ENCODE measurements around the gene TLR9.
A peak's percentile ranks its signal among the peaks of the same experiment; 100 is the strongest.

The TLR9 gene

GRCh38 chr3:52204337-52205073 lies 20.9 kb downstream of the TLR9 start:
- no peak overlapping the region for H3K4me3 Mint-ChIP-seq
- peaks cover 58% of the 10 kb centered on the region for H3K4me1 Mint-ChIP-seq (ENCODE audit: low read depth)
- H3K9me3 Mint-ChIP-seq, result no peaks in the 10 kb centered on the region
- peak overlapping the region; percentile 50 for H3K27ac Mint-ChIP-seq
- no peaks in the 10 kb centered on the region for H3K27me3 Mint-ChIP-seq
- peaks cover 98% of the 10 kb centered on the region for H3K36me3 Mint-ChIP-seq (ENCODE audit: low read depth)
- DNase-seq, result no peak

GRCh38 chr3:52203701-52204100 lies 21.7 kb downstream of the TLR9 start:
- Mint-ChIP-seq H3K27ac (peak overlapping the region; percentile 50), H3K4me3 (no peak overlapping the region), H3K9me3 (no peaks in the 10 kb centered on the region), H3K27me3 (no peaks in the 10 kb centered on the region), H3K4me1 (ENCODE audit: low read depth) (peaks cover 66% of the 10 kb centered on the region), H3K36me3 (ENCODE audit: low read depth) (peaks cover 98% of the 10 kb centered on the region)
- no peak for DNase-seq

- DNase-seq, result no peak
- peaks cover 91% of the 10 kb centered on the region for H3K36me3 Mint-ChIP-seq (ENCODE audit: low read depth)
- no peak overlapping the region for H3K4me3 Mint-ChIP-seq
- H3K27ac Mint-ChIP-seq, result peak overlapping the region; percentile 42
- no peaks in the 10 kb centered on the region for H3K27me3 Mint-ChIP-seq
- H3K4me1 Mint-ChIP-seq (ENCODE audit: low read depth), result peaks cover 72% of the 10 kb centered on the region
- H3K9me3 Mint-ChIP-seq, result no peaks in the 10 kb centered on the region
These were observed 22.9 kb downstream of the TLR9 start for GRCh38 chr3:52202384-52203077.

GRCh38 chr3:52200981-52201679 lies 24.3 kb downstream of the TLR9 start:
- H3K36me3 Mint-ChIP-seq (ENCODE audit: low read depth), result peaks cover 77% of the 10 kb centered on the region
- no peak overlapping the region for H3K4me3 Mint-ChIP-seq
- peaks cover 82% of the 10 kb centered on the region for H3K4me1 Mint-ChIP-seq (ENCODE audit: low read depth)
- H3K9me3 Mint-ChIP-seq, result no peaks in the 10 kb centered on the region
- H3K27me3 Mint-ChIP-seq, result no peaks in the 10 kb centered on the region
- peak overlapping the region; percentile 42 for H3K27ac Mint-ChIP-seq
- DNase-seq, result no peak

- Mint-ChIP-seq H3K27ac (peak overlapping the region; percentile 96), H3K9me3 (no peaks in the 10 kb centered on the region), H3K4me3 (peak overlapping the region; percentile 98), H3K36me3 (ENCODE audit: low read depth) (peaks cover 55% of the 10 kb centered on the region), H3K27me3 (no peaks in the 10 kb centered on the region), H3K4me1 (ENCODE audit: low read depth) (peaks cover 66% of the 10 kb centered on the region)
- DNase-seq, result no peak
These were observed 26.5 kb downstream of the TLR9 start for GRCh38 chr3:52198643-52199608.

- peaks cover 46% of the 10 kb centered on the region for H3K36me3 Mint-ChIP-seq (ENCODE audit: low read depth)
- peak; percentile 97 for DNase-seq
- H3K4me1 Mint-ChIP-seq (ENCODE audit: low read depth), result peaks cover 59% of the 10 kb centered on the region
- H3K27me3 Mint-ChIP-seq, result no peaks in the 10 kb centered on the region
- peak within 1 kb of the TSS; percentile 96 for H3K27ac Mint-ChIP-seq
- H3K9me3 Mint-ChIP-seq, result no peaks in the 10 kb centered on the region
- peak within 1 kb of the TSS; percentile 98 for H3K4me3 Mint-ChIP-seq
These were observed 27.4 kb downstream of the TLR9 start, which contains the start of gene ALAS1 for GRCh38 chr3:52197842-52198625. ALAS1 (plus strand) TSS chr3:52198160; CDS start chr3:52199242, 1,082 bp downstream.

GRCh38 chr3:52197499-52197841 lies 28.0 kb downstream of the TLR9 start:
- DNase-seq, result no peak
- Mint-ChIP-seq H3K4me3 (peak overlapping the region; percentile 98), H3K36me3 (ENCODE audit: low read depth) (peaks cover 41% of the 10 kb centered on the region), H3K27ac (peak overlapping the region; percentile 88), H3K4me1 (ENCODE audit: low read depth) (peaks cover 53% of the 10 kb centered on the region), H3K27me3 (no peaks in the 10 kb centered on the region), H3K9me3 (no peaks in the 10 kb centered on the region)

GRCh38 chr3:52196977-52197376 lies 28.5 kb downstream of the TLR9 start:
- Mint-ChIP-seq H3K4me1 (ENCODE audit: low read depth) (peaks cover 48% of the 10 kb centered on the region), H3K27ac (peak overlapping the region; percentile 88), H3K4me3 (no peak overlapping the region)

GRCh38 chr3:52195823-52196331 lies 29.6 kb downstream of the TLR9 start:
- DNase-seq, result no peak
- Mint-ChIP-seq H3K4me1 (ENCODE audit: low read depth) (peaks cover 37% of the 10 kb centered on the region), H3K9me3 (no peaks in the 10 kb centered on the region), H3K36me3 (ENCODE audit: low read depth) (peaks cover 25% of the 10 kb centered on the region), H3K4me3 (no peak overlapping the region), H3K27ac (no peak overlapping the region), H3K27me3 (no peaks in the 10 kb centered on the region)

More at GRCh38 chr3:52196977-52197376, 28.5 kb downstream of the TLR9 start:
- peak; percentile 39 for DNase-seq
- Mint-ChIP-seq H3K9me3 (no peaks in the 10 kb centered on the region), H3K27me3 (no peaks in the 10 kb centered on the region), H3K36me3 (ENCODE audit: low read depth) (peaks cover 36% of the 10 kb centered on the region)

GRCh38 chr3:52195291-52195597 lies 30.2 kb downstream of the TLR9 start:
- no peaks in the 10 kb centered on the region for H3K27me3 Mint-ChIP-seq
- no peak for DNase-seq
- no peak overlapping the region for H3K4me3 Mint-ChIP-seq
- H3K36me3 Mint-ChIP-seq (ENCODE audit: low read depth), result peaks cover 21% of the 10 kb centered on the region
- H3K4me1 Mint-ChIP-seq (ENCODE audit: low read depth), result peaks cover 34% of the 10 kb centered on the region
- H3K27ac Mint-ChIP-seq, result no peak overlapping the region
- no peaks in the 10 kb centered on the region for H3K9me3 Mint-ChIP-seq

GRCh38 chr3:52194485-52195290 lies 30.8 kb downstream of the TLR9 start:
- H3K27me3 Mint-ChIP-seq, result no peaks in the 10 kb centered on the region
- no peak for DNase-seq
- no peaks in the 10 kb centered on the region for H3K9me3 Mint-ChIP-seq
- peaks cover 32% of the 10 kb centered on the region for H3K4me1 Mint-ChIP-seq (ENCODE audit: low read depth)
- H3K4me3 Mint-ChIP-seq, result no peak overlapping the region
- peaks cover 15% of the 10 kb centered on the region for H3K36me3 Mint-ChIP-seq (ENCODE audit: low read depth)
- H3K27ac Mint-ChIP-seq, result no peak overlapping the region

- H3K36me3 Mint-ChIP-seq (ENCODE audit: low read depth), result no peaks in the 10 kb centered on the region
- no peak overlapping the region for H3K27ac Mint-ChIP-seq
- H3K4me3 Mint-ChIP-seq, result no peak overlapping the region
- H3K4me1 Mint-ChIP-seq (ENCODE audit: low read depth), result peaks cover 20% of the 10 kb centered on the region
- H3K27me3 Mint-ChIP-seq, result no peaks in the 10 kb centered on the region
- no peaks in the 10 kb centered on the region for H3K9me3 Mint-ChIP-seq
- no peak for DNase-seq
These were observed 32.4 kb downstream of the TLR9 start for GRCh38 chr3:52193065-52193464.

- no peak overlapping the region for H3K4me3 Mint-ChIP-seq
- no peak overlapping the region for H3K27ac Mint-ChIP-seq
- no peaks in the 10 kb centered on the region for H3K36me3 Mint-ChIP-seq (ENCODE audit: low read depth)
- H3K27me3 Mint-ChIP-seq, result no peaks in the 10 kb centered on the region
- DNase-seq, result no peak
- peaks cover 8% of the 10 kb centered on the region for H3K4me1 Mint-ChIP-seq (ENCODE audit: low read depth)
- H3K9me3 Mint-ChIP-seq, result no peaks in the 10 kb centered on the region
These were observed 33.8 kb downstream of the TLR9 start for GRCh38 chr3:52191663-52192062.
